Activated CD8-positive, alpha-beta memory T cell treated with anti-CD3 and anti-CD28 coated beads, Interleukin-2, amount 50 U/mL, for 24 hours (primary cell): ENCODE results near the gene SMIM34.
"Not testable (repeated sequence)": the region's sequence is repeated elsewhere in the genome, so short reads cannot be mapped to it uniquely, and the experiment has no call there.

Experiments
- DNase-seq: peaks from one replicate; pipeline ENCODE4 v3.0.0-alpha.2; 2020; ENCODE audit errors: extremely low read depth

Gene SMIM34, protein sequence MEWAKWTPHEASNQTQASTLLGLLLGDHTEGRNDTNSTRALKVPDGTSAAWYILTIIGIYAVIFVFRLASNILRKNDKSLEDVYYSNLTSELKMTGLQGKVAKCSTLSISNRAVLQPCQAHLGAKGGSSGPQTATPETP

GRCh38 chr21:34423805-34424204 is at the start of gene SMIM34:
Gene SMIM34 (minus strand): TSS chr21:34423951. CDS start chr21:34423839, 112 bp downstream.
- DNase-seq, result not testable (repeated sequence)

DNA sequence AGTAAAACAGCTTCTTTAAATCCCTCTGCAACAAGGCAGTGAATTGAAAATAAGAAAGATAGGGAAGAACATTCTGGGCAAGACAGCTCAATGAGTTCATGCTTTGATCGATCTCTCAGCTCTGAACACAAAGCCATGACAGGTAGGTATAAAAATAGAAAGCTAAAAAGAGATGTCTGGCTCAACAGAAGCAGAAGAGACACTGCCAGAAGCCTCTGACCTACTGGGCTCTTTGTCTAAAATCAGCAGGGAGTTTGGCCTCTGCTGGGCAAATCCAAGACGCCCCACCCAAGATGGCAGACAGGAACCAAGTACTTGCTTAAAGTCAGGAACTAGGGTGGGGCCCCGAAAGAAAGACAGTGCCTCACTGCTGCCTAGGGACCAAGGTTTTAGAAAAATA is 43.6 kb upstream of the SMIM34 start:
- DNase-seq, result not testable (repeated sequence)

GRCh38 chr21:34459426-34459825 is 35.7 kb upstream of the SMIM34 start:
- not testable (repeated sequence) for DNase-seq

- not testable (repeated sequence) for DNase-seq
Measured at GRCh38 chr21:34458266-34458665, 34.5 kb upstream of the SMIM34 start.

DNA sequence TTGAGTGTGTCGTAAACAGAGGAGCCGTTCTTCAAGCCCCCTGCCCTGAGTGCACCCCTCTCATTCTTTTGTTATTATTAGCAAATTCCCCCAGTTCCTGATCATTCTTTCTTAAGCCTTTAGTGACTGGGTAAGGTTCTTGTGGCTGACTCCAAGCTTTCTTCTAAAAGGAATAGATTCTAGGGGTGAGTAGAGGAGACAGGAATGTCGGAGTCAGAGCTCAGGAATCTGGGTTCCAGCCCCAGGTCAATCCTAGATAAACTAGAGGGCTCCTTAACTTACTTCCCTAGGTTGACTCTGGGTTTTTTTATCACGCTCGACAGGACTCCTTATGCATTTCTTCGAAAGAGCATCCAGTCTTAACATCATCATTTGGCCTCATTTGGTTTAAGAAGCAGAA is 32.4 kb upstream of the SMIM34 start:
- not testable (repeated sequence) for DNase-seq

DNA sequence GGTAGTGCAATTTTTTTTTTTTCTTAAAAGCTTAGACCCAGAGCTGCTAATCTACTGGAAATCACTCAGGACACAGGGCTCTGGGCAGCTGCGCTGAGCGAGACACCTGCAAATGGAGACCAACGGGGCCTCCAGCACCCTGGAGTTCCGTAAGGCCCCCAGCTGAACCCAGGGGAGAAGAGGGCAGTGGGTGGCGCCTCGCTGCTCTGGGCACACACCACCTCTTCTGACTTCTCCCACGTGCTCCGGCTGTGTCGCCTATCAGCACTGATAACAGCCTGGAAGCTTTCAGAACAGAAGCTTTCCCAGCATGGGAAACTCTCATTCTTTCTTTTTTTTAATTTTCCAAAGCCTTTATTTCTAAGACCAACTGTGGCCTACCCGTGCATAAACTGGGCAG is 31.9 kb upstream of the SMIM34 start:
- DNase-seq, result not testable (repeated sequence)

DNA sequence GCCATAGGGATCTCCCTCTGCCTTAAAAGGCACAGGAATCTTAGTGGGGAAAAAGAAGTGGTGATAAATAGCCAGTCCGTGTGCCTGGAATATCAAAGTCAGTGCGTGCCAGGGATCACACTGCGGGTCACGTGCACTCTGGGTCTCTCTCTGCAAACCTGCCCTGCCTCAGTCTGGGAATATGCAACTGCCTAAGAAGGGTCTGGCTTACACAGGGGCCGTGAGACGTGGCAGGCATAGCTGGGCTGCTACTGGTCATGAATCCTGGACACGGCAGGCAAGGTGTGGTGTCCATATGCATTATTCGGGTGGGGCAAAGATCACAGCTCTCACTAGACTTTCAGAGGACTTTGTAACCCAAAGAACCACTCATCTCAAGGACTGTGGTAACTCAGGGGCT is 23.3 kb upstream of the SMIM34 start:
- DNase-seq, result not testable (repeated sequence)

DNA sequence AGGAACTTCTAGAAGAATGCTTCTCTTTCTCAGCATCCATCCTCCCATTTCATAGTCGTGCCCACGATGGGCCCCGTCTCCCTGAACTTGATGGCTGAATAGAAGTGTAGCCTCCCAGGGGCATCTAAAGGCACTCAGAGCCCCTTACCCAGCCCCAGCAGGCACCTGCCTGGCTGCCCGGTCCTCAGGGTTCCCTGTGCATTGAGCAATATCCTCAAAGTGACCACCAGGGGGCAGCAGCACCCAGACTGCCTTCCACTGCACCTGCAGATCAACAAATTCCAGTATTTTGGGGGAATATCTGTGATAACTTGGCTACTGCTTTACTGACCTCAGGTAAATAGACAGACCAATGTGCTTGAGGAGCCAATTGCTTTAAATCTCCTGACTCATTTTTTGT is 19.7 kb upstream of the SMIM34 start:
- DNase-seq, result not testable (repeated sequence)

DNA sequence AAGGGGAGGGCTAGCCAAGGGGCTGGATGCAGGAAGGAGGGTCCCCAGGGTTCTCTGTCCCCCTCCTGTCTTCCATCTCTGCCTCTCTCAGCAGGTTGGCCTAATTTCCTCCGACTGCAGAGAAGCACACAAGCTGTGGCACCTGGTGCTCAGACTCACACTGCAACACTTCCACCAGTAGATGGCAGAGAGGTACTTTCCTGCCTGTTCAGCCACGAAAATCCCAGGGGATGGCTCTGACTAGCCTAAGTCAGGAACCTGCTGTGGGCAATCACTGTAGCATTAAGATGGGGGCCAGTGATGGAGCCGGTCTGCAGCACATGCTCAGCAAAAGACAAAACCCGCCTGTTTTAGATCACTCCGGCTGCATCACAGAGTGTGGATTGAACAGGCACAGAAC is 6.0 kb upstream of the SMIM34 start:
- not testable (repeated sequence) for DNase-seq

GRCh38 chr21:34428441-34428840 is 4.7 kb upstream of the SMIM34 start:
- not testable (repeated sequence) for DNase-seq

DNA sequence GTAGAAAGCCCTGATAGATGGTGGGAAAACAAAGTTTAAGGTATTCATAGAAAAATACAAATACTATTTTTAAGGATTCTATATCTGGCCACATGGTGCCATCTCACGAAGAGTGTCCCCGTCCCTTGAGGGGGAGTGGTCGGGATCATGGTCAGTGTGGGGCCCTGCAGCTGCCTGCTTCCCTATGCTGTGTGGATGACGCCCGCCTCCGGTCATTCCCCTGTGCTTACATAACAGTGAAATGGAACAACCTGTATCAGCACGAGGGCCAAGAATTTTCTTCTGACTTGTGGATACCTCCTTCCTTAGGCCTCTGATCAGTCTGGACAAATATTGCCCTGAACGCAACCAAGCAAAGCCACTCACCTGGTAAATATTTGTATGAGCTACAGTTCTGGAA is 3.6 kb upstream of the SMIM34 start:
- DNase-seq, result not testable (repeated sequence)

- not testable (repeated sequence) for DNase-seq
Measured at GRCh38 chr21:34417448-34418077, 6.2 kb downstream of the SMIM34 start.

GRCh38 chr21:34407294-34407693 is 16.5 kb downstream of the SMIM34 start:
- DNase-seq, result not testable (repeated sequence)

GRCh38 chr21:34406676-34407075 is 17.1 kb downstream of the SMIM34 start:
- not testable (repeated sequence) for DNase-seq

DNA sequence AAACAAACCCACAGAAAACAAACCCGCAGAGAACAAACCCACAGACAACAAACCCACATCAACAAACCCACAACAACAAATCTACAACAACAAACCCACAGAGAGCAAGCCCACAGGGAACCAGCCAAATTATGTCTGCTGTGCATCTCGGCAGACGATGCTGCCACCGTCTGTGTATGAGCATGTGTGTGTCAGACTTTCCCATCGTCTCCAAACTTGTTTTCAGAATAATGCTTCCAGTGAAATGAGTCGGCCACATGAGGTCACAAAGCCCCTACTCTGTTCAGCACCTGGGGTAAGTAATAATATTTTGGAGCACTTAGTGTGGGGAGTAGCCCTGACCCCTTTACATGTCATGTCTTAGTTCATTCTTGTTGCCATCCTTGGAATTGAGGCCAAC is 17.6 kb downstream of the SMIM34 start:
- DNase-seq, result not testable (repeated sequence)

- not testable (repeated sequence) for DNase-seq
Measured at GRCh38 chr21:34405686-34406085, 18.1 kb downstream of the SMIM34 start.

DNA sequence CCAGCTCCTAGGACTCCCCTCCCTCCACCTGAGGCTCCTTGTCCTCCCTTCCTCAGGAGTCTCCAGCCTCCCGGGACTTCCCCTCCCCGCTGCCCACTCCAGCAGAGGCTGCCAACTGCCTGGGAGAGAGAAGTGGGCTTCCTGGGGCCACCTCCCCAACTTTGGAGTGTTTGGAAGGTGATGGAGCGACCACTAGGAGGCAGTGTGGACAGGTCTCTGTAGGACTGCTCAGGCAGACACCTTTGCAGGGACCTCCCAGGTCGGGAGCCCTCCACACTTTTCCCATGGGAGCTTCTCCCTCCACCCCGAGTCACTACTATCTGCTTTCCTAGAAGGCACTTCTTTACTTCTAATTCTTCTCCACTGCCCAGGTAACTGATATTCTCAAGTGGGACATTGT is 19.0 kb downstream of the SMIM34 start:
- DNase-seq, result not testable (repeated sequence)

GRCh38 chr21:34400522-34400921 is 23.2 kb downstream of the SMIM34 start:
- not testable (repeated sequence) for DNase-seq

DNA sequence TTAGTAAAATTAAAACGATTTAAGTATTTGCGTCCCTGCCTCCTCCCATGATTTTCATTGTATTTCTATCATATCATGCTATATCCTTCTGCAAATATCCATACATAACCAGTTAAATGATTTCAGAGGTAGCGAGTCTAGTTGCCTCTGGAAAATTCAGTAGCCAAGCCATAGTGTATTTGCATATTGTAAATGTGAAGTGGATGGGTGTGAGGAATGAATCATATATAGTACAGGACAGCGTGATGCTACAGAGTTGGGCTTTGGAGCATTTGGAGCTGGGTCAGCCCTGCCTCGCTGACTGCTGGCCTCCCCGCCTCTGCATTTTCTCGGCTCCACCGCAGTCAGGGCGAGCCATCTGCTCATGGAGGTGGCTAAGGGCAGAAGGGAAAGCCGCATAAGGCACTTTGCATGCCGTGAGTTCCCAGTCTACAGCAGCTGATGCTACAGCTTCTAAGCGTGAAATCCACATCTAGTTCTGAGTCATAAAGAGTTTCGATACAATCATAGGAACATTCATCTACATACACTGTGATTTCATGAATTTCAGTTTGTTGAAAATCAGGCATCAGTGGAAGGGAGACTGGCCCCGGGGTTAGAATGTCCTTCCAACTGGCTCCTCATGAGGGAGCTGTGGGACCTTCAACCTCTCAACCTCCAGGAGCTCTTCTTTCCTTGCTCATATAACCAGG is 39.9 kb downstream of the SMIM34 start:
- not testable (repeated sequence) for DNase-seq

GRCh38 chr21:34383138-34383537 is 40.6 kb downstream of the SMIM34 start:
- DNase-seq, result not testable (repeated sequence)

- DNase-seq, result not testable (repeated sequence)
Measured at GRCh38 chr21:34375619-34375972, 48.2 kb downstream of the SMIM34 start.

DNA sequence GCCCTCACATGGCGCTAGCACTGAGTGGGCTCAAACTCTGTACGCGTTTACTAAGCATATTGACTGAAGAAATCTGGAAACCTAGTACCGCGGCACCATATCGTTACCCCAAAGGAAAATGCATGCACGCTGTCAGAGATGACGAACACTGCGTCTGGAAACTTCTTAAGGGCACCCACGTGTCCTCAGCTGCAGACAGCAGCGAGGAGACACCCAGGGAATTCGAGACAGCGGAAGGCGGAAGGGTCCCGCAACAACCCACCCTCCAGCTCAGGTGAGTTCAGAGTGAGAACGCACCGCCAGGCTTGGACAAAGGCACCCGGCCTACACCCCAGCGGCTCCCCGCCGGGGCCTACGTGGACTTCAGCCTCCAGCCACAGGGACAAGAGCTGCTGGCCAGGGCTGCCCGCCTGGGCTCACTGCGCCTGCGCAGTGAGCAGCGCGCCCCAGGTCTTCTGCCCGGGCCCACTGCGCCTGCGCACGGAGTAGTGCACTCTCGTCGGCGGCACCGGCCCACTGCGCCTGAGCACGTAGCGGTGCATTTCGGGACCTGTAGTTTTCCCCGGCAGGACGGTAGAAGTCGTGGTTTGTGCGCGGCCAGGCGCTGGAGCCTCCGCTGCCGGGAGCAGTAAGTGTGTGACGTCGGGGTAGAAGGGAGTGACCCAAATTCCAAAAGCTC is 48.7 kb downstream of the SMIM34 start, which contains the start of gene SMIM11:
TSS of gene SMIM11 (plus strand) at position 568 of the 679 bp plus-strand sequence. CDS start 3,998 bp downstream, outside the sequence.
- DNase-seq, result not testable (repeated sequence)
